ENCODE data around the gene BFSP1.

BFSP1 gene

DNA sequence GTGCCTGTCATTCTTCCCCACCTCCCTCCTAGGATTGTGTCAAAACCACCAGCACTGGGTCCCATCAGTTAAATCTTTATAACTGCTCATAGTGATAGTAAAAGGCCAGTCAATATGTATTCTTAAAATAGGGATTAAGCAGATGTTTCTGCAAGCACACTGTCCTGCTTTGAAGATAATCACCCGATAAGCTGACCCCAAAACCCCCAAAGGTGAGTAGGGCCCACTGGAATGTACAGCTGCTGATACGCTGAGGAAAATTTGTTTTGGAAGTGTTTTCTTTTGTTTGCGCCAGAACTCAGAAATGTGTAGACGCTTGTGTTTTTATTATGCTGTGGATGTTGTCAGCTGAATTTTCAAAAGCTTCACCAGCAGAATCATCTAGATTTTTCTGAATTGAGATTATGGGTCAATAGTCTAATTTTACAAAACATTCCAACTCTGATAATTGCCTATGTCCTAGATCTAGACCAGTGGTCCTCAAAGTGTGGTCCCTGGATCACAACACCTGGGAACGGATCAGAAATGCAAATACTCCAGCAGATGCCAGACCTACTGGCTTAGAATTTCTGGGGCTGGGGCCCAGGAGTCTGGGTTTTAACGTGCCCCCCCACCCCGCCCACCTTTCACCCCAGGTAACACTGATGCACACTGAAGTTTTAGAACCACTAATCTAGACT is 11.4 kb downstream of the BFSP1 start:
- DNase-seq (ENCODE audit: low read depth): no peak

DNA sequence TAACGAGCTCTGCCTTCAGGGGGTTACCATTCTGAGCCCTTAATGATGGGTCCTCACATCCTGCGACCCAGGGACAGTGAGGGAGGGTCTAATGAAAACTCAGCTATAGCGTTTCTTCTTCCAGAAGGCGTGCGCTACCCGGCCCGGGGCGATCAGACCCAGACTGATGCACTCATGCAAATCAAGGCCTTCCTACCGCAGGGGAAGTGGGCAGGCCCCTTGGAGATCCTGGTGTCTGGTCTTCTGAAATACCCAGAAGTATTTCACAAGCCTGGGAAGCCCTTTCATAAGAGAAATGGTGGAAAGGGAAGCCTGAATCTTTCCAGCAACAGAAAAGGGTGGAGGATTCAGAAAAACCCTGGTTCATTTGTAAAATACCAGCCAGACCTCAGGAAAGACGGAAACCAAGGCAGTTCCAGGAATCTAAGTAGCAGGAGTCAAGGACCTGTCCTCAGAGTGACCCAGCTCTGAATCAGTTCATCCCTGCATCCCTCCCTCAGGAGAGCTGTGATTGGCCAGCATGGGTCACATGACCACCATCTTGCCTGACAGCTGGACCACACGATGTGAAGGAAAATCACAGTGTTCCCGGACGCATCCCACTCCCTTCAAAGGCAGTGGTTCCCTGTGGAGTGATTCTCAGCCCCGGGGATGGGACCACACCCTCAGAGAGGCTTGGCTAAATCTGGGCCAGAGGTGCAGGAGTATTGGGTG is 12.7 kb downstream of the BFSP1 start:
- DNase-seq (ENCODE audit: low read depth): no peak

DNA sequence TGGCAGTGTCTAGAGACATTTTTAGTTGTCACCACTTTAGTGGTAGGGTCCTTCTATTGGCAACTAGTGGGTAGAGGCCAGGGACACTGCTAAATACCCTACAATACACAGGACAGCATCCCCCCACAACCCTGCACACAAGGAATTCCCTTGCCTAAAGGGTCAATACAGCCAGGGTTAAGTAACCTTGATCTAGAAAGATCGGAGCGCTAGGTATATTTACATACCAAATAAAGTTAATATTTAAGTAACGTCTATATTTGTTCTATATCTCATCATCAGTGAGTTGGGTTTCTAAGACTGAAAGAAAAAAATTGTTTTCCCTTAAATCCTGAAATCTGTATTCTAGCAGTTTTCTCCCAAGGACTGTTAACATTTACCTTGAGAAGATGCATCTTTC is 16.1 kb downstream of the BFSP1 start:
- DNase-seq (ENCODE audit: low read depth): no peak

DNA sequence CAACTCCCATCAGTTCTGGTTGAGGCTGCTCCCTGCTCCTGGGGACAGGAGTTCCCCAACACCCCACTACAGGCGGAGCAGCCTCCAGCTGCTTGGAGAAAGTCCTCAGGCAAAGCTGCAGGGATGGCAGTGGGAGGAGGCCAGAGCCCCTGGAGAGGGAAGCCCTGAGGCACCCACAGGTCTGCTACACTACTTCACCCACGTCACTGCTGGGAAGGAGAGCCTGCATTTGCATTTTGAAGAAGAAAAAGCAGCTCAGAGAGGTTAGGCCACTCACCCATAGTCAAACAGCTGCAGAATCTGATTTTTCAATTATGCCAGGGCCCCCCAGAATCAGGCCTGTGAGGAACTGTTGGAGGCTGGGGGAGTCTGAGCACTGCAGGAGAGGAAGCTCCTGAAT is 17.2 kb downstream of the BFSP1 start:
- DNase-seq (ENCODE audit: low read depth): no peak

DNA sequence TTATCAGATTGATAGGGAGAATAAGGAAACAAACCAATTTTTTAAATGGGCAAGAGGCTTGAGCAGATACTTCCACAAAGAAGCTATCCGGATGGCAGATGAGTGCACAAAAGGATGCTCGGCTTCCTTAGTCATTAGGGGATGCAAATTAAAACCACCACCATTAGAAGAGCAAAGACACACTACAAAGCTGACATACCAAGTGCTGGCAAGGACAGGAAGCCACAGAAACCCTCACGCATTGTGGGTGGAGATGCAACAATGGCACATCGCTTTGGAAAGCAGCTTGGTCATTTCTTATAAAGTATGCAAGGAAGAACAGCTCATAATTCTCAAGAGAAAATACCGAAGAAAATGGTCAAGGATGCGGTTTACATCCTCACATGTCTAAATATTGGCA is 19.8 kb downstream of the BFSP1 start:
- DNase-seq (ENCODE audit: low read depth): no peak

DNA sequence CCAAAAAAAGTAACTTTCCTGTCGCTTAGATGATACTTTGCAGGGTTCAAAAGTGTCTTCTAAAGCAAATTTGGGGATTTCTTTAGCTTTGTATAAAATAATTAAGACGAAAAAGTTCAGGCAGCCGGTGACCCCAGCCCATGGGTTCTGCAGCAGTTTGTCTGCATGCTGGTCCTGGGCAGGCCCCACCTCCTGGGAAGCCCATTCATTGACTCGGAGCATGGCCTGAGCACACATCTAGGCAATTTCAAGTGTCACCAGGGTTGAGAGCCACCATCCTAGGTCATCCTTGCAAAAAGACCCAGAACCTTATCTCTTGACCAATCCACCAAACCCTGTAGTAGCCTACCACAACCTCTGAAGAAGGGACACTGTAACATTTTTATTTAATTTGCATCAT is 20.6 kb downstream of the BFSP1 start:
- DNase-seq (ENCODE audit: low read depth): no peak

DNA sequence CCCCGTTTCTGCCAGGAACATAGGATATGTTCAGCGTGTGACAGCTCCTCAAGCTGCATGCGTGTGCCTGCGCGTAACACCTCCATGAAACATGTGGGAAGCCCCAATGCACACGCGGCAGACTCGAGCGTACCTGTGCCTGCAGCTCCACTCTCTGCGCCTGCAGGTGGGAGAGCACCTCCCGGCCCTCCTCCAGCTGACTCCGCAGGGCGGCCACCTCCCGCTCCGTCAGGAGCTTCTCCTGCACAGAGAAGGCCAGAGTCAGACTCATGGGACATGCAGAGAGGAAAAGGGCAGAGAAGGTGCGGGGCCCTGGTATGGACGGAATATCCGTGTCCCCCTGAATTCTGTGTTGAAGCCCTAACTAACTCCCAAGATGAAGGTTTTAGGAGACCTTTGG is 22.4 kb downstream of the BFSP1 start:
- DNase-seq (ENCODE audit: low read depth): no peak

DNA sequence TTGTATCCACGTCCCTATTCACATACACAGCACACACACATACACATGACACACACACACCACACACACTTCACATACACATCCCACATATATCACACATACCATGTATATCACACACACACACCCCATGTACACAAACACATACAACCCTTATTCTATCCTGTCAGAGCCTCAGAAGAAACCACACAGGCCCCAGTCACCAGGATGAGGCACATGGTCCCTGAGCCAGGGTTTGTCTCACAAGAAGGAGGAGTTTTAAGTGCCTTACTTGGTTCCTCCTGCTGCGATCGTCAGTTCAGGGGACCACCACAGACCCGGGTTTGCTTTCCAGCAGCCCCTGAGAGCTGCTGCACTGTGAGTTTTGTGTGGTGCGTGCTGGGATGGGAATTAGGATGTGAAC is 23.6 kb downstream of the BFSP1 start:
- DNase-seq (ENCODE audit: low read depth): no peak

DNA sequence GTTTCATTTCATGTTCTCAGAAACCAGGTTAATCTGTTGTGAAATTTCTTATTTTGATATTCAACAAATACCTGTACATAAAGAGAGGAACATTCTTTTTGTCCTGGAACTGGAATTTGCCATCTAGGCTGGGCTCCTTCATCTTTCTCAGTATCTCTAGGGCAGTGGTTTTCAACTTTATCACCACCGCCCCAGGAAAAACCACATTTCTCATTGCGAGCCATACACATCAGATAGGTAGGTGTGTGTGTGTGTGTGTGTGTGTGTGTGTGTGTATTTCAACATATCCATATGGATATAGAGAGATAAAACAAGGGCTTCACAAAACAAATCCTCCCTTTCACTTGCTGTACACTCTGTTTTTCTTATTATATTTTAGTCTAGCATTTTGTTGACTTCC is 24.1 kb downstream of the BFSP1 start:
- DNase-seq (ENCODE audit: low read depth): no peak

DNA sequence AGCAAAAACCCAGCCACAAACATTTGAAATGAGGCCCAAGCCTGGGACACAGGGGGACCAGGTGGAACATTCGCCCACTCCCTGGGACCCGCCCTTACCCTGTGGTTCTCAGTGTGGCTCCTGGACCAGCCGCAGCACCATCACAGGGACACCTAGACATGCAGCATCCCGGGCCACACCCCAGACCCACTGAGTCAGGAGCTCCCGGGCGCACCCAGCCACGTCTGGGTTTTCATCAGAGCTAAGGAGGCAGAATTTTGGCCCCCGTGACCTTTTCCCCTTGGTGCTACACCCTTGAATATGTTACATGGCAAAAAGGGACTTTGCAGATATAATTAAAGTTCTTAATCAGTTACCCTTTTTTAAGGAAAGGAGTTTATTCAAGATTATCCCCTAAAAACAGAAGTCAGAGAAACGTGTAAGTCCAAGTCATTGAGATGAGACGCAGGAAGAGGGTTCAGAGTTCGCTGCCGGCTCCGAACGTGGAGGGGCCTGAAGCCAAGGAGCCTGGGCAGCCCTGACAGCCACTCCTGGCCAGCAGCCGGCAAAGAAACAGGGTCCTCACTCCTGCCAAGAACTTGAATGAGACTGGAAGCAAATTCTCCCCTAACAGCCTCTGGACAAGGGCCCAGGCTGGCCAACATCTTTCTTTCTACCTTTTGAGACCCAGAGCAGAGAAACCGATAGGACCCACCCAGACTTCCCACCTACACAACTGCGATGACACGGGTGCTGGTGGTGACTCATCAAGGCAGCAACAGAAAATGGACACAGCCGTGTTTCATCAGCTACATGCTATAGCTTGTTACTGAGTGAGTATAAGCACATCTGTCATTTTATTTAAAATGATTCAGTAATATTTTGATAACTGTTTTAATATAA is 25.3 kb downstream of the BFSP1 start:
- DNase-seq (ENCODE audit: low read depth): no peak

DNA sequence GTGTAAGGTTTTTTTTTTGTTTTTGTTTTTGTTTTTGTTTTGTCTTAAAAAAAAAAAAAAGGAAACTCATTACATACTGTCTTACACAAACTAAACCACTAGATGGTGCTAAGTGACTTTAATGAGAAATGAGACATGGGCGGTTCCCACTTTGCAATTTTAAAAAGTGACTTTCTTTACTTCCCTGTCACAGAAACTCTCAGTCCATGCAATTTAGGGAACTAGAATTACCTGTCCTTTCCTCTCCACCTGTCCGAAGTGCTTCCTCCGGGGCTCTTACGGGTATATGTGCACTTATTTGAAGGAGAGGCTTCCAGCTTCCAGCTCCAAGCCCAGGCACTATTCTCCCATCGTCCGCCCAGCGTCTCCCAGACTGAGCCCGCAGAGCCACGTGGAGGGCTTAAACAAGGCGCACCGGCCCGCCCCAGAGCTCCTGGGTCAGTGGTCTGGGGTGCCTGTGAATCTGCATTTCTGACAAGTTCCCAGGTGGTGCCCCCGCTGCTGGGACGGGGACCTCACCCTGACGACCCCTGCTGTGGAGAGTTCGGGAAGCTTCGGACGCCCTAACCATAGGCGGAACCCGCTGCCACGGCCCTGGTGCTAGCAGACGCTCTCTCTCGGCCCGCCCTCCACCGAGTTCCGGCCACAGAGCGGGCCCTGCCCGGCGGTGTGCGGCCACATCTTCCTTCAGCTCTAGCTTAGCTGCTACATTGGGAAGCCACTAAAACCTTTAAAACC is 26.1 kb downstream of the BFSP1 start:
- DNase-seq (ENCODE audit: low read depth): no peak

DNA sequence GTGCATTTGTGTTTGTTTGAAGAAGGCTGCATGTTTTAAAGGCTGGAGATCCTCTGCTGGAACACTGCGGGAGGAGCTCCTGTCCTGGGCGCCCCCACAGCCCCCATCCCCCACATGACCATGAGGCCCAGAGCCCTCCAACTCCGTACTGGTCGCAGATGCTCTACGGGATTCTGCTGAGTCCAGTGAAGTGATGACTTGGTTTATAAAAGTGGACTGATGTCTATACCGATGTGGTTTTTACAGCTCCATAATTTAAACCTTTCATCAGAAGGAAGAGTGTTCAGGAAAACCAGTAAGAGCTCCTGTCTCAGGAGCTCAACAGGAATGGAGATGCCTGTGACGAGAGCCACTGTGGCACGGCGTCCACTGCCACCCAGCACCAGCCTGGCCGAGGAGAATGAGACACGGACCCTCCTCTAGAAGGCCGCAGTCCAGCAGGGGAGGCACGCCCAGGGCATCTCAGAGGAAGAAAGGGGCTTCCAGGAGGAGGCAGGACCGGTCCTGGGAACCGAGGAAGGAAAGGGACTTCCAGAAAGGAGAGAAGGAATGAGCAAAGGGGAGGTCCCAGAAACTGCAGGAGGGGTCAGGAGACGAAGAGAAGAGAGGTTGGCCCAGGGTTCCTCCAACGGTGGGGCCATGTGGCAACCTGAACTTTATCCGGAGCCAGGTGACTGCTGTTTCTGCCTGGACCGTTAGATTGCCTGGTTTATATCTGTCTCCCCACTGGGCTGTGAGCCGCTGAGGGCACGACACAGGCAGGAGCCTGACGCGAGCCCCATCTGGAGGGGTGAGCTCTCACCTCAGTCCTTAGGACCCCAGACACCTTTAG is 26.9 kb downstream of the BFSP1 start:
- no peak for DNase-seq (ENCODE audit: low read depth)

DNA sequence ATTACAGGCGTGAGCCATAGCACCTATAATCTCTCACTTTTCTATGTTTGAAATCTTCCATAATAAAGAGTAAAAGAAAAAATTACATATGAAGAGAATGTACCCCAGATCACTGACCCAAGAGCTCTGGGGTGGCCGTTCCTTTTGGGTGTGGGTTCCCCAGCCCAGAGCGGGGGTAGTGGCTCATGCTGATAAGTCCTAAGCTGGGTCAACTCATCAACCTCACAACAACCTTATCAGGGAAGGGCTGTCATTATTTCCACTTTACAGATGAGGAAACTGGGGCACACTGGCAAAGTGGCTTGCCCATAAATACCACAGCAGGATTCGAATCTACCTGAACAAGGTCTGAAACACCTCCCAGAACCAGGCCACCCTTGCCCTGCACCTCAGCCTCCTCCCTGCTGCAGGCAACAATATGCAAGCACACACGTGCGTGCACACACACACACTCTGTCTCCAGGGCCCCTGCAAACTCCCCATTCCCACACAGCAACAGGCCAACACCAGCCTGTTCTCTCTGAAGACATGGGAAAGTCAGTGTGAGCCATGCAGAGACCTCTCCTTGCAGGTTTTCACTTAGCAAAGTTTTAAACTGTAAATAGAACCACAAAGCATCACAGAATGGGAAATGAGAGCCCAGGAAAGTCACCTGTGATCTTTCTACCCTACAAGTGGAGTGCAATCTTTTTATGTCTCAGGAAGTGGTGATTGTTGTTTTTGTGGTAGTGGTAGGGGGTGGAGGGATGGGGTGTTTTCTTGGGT is 27.7 kb downstream of the BFSP1 start:
- no peak for DNase-seq (ENCODE audit: low read depth)

DNA sequence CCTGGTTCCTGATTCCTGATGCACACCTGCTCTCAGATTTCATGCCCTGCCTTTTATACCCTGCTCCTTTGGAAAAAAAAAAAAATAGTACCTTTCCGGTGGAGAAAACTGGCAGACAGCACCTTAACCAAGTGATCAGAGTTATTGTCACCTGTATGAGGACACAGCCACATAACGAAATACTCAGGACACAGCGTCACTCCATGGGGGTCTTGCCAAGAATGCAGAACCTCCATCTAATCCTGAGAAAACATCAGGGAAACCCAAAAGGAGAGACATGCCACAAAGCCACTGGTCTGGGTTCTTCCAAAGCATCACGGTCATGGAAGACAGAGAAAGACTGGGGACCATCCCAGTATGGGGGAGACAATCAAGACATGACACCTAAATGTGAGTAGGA is 29.1 kb downstream of the BFSP1 start:
- DNase-seq (ENCODE audit: low read depth): no peak

DNA sequence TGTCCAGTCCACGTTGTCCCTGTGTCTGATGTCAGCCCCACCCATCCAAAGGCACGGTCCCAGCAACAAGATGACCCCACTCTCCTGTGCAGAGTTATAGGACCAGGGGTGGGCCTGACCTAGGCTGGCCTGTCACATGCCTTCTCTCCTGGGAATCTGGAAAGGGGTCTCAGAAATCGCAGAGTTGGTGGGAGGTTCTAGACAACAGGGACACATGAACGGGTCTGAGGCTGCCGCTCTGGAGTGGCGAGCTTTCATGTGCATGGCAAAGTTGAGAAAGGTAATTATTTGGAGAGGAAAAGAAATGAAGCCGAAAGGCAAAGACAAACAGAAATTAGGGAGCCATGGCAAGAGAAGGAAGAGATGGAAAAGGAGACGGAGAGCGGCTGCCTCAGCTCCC is 29.5 kb downstream of the BFSP1 start:
- no peak for DNase-seq (ENCODE audit: low read depth)

DNA sequence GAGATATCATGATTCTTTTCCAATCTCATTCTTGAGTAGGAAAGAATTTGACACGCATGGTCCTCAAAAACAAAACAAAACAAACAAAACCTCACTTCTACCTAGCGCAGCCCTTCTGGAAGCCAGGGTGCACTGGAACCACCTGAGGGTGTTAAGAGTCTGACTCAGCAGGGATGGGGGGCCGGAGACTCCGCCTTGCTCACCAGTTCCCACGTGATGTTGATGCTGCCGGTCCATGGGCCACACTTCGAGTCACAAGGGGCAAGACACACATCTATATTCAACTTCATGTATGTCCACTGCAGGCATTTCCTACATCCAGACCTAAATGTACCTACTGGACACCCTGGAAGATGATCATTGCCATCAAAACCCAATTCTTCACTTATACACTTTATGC is 30.4 kb downstream of the BFSP1 start:
- no peak for DNase-seq (ENCODE audit: low read depth)

DNA sequence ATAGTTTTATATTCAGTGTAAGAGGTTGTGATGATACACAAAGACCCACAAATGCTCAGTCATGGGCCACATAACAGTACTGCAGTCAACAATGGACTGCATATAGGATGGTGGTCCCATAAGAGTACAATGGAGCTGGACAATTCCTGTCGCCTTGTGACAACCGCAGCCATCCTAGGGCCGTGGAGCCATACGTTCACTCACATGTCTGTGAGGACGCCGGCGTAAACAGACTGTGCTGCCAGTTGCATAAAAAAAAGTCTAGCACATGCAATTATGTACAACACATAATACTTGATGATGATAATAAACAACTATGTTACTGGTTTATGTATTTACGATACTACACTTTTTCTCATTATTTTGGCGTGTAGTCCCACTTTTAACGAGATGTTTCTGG is 30.9 kb downstream of the BFSP1 start:
- DNase-seq (ENCODE audit: low read depth): no peak

DNA sequence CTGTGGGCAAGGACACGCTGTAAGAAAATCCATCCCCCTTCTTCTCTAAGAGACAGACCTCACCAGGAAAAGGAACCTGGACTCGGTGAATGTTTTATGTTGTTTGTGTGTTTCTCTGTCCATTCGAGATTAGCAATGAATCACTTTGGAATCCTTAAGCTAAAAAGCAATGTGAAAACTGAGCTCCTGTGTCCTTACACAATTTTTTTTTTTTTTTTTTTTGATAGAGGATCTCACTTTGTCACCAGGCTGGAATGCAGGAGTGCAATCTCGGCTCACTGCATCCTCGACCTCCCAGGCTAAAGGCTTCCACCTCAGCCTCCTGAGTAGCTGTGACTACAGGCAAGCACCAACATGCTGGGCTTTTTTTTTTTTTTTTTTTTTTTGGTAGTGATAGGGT is 32.1 kb downstream of the BFSP1 start:
- no peak for DNase-seq (ENCODE audit: low read depth)

DNA sequence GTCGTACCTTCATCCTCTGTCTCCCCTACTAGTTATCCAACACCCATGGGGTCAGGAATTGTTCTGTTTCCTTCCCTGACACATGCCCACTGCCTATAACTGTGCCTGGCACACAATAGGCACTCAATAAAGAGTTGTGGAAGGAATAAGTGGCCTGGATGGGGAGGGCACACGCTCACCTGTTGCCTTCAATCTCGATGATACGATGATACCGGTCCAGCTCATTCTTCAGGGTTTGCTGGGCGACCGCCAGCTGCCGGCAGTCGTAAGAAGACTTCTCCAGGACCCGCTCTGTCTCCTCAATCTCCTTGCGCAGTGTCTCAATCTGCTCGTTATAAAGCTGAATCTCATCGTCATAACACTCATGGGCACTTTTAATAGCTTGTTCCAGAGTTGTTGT is 32.5 kb downstream of the BFSP1 start:
- DNase-seq (ENCODE audit: low read depth): no peak

DNA sequence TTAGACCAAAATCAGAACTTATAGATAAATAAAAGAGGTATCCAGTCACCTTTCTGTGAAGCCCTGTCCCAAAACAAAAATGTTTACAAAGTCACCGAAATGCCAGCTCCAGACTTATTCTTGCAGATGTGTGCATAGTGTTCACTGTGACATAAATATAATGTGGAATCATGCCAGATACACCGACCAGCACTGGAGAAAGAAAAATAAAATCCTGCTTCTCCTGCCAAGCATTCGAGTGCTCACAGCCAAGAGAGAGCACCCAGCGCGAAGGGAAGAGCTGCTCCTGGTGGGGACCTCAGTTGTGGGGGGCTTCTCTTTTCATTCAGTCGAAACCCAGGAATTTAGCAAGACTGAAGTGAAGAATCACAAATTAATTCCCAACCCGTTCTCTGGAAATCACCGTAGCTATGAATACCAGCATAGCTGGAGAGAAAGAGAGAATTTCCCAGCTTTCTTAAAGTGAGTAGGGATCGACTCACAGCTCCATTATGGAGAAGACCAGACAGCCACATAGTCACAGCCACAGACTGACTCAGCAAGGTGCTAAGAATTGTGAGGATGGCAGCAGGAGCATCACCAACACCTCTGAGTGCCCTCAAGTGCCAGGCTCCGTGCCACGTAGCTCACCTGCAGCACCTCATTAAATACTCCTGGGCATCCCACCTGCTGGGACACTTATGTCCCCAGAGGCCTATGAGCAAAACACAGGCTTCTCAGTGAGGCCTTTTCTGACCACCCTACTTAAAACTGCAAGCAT is 33.2 kb downstream of the BFSP1 start:
- no peak for DNase-seq (ENCODE audit: low read depth)

Data from T-helper 22 cell (primary cell).